ENCODE results near the gene AFAP1.

The AFAP1 gene

DNA sequence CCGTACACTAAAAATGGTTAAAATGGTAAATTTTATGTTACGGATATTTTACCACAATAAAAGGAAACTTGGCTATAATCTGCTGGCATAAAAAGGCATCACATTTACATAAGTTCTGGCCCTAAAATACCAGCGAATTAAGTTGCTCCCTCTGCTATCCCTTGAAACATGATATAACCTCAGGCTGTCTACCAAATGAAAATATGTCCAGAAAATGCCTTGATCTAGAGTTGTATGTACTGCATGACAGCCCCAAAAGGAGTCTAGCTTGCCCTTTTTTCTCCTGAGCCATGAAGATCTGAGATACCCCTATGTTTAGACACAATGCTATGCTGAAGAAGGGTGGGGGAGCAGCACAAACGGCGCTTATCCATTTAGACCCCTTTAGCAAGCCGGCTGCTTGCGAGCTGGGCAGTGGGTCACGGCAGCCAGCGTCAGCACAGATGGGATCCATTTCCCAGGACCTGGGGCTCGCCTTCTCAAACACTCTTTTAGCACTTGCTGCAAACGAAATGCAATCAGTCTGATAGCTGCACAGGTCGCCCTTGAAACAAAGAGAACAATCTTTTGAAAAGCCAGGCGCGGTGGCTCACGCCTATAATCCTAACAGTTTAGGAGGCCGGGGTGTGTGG is 77.0 kb downstream of the AFAP1 start:
- Histone ChIP-seq H3K4me1 (ENCODE audit: insufficient read depth, low read length, poor library complexity, severe bottlenecking) (no peaks in the 10 kb centered on the region), H3K27me3 (ENCODE audit: insufficient read depth, low read length, poor library complexity, severe bottlenecking) (no peaks in the 10 kb centered on the region), H3F3A (ENCODE audit: low read depth) (no peaks in the 10 kb centered on the region), H3K9ac (ENCODE audit: low read depth, low read length, poor library complexity, severe bottlenecking) (no peak overlapping the region), H3K9me2 (replicated peaks; ENCODE audit: low read depth, low read length) (no peaks in the 10 kb centered on the region), H4K20me1 (ENCODE audit: insufficient read depth, low read length, poor library complexity, severe bottlenecking) (no peaks in the 10 kb centered on the region), H3K9me3 (ENCODE audit: insufficient read depth, low read depth, low read length) (peaks cover 3% of the 10 kb centered on the region; the same call in 1 of the 2 replicates), H3K4me2 (ENCODE audit: low read depth, low read length, poor library complexity, severe bottlenecking) (no peak overlapping the region), H3K4me3 (ENCODE audit: low read length, poor library complexity, severe bottlenecking) (no peak overlapping the region), H3K36me3 (ENCODE audit: insufficient read depth, low read length) (no peaks in the 10 kb centered on the region), H3K79me2 (ENCODE audit: insufficient read depth, low read length) (no peaks in the 10 kb centered on the region), H2AFZ (ENCODE audit: low read length) (no peak overlapping the region)
- TF ChIP-seq EZH2phosphoT487 (IDR thresholded peaks at IDR 0.05; ENCODE audit: borderline replicate concordance) = no peak
- TF ChIP-seq, protein P1, sequence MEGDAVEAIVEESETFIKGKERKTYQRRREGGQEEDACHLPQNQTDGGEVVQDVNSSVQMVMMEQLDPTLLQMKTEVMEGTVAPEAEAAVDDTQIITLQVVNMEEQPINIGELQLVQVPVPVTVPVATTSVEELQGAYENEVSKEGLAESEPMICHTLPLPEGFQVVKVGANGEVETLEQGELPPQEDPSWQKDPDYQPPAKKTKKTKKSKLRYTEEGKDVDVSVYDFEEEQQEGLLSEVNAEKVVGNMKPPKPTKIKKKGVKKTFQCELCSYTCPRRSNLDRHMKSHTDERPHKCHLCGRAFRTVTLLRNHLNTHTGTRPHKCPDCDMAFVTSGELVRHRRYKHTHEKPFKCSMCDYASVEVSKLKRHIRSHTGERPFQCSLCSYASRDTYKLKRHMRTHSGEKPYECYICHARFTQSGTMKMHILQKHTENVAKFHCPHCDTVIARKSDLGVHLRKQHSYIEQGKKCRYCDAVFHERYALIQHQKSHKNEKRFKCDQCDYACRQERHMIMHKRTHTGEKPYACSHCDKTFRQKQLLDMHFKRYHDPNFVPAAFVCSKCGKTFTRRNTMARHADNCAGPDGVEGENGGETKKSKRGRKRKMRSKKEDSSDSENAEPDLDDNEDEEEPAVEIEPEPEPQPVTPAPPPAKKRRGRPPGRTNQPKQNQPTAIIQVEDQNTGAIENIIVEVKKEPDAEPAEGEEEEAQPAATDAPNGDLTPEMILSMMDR (conservative IDR thresholded peaks at IDR 0.05; ENCODE audit: low read length) = no peak

DNA sequence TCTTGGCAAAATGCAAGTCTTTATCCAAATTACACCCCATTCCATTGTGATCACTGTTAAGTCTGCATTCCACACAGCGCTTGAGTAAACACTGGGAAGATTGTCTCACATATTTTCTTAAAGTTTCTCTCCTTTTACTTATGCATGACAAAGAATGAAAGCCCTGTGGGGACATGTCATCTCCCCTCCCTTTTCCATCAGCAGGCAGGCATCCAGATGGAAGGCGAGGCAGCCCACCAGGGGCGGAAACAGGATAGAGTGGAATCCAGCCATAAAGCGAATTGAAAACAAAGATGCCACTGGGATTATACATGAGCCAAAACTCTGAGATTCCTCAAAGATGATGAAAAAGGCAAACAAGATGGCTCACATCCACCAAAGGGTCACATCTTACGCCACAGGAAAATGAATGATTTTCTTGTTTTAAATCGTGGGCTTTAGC is 78.2 kb downstream of the AFAP1 start:
- H4K20me1 ChIP-seq (ENCODE audit: insufficient read depth, low read length, poor library complexity, severe bottlenecking) = no peaks in the 10 kb centered on the region
- H3K4me1 ChIP-seq (ENCODE audit: insufficient read depth, low read length, poor library complexity, severe bottlenecking) = no peaks in the 10 kb centered on the region
- no peak overlapping the region for H3K9ac ChIP-seq (ENCODE audit: low read depth, low read length, poor library complexity, severe bottlenecking)
- TF ChIP-seq, protein P1 (conservative IDR thresholded peaks at IDR 0.05; ENCODE audit: low read length) = no peak
- no peak for TF ChIP-seq EZH2phosphoT487 (IDR thresholded peaks at IDR 0.05; ENCODE audit: borderline replicate concordance)
- no peak overlapping the region for H3K4me2 ChIP-seq (ENCODE audit: low read depth, low read length, poor library complexity, severe bottlenecking)
- H3K79me2 ChIP-seq (ENCODE audit: insufficient read depth, low read length) = no peaks in the 10 kb centered on the region
- peaks cover 3% of the 10 kb centered on the region; the same call in 1 of the 2 replicates for H3K9me3 ChIP-seq (ENCODE audit: insufficient read depth, low read depth, low read length)
- H3K36me3 ChIP-seq (ENCODE audit: insufficient read depth, low read length) = no peaks in the 10 kb centered on the region
- H3K27me3 ChIP-seq (ENCODE audit: insufficient read depth, low read length, poor library complexity, severe bottlenecking) = no peaks in the 10 kb centered on the region
- H3F3A ChIP-seq (ENCODE audit: low read depth) = no peaks in the 10 kb centered on the region
- no peak overlapping the region for H2AFZ ChIP-seq (ENCODE audit: low read length)
- H3K4me3 ChIP-seq (ENCODE audit: low read length, poor library complexity, severe bottlenecking) = no peak overlapping the region
- H3K9me2 ChIP-seq (replicated peaks; ENCODE audit: low read depth, low read length) = no peaks in the 10 kb centered on the region

DNA sequence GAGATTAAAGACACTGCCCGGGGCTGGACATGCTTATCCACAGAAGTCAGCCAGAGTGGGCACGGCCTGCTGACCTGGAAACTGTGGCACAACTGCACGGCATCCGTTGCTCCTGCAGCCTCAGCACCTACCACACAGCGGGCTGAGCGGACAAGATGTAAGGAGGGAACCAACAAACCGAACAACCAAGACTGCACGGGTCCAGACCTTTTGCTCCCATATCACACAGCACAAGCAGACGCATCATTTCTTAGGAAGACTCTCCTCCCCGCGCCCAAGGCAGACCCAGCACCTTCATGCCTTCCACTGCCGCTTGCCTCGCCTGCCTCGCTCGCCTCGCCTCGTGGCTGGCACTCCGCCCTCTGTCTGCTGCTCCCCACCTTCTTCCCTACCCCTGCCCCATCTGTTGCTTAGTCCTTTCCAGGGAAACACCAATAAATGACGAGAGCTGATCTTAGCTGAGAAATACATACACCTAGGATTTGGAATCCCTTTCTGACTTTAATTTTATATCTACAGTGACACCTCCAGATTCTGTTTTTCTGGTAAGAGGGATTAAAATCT is 79.0 kb downstream of the AFAP1 start:
- Histone ChIP-seq H3K4me3 (ENCODE audit: low read length, poor library complexity, severe bottlenecking) (no peak overlapping the region), H2AFZ (ENCODE audit: low read length) (no peak overlapping the region), H3K9ac (ENCODE audit: low read depth, low read length, poor library complexity, severe bottlenecking) (no peak overlapping the region), H3K27me3 (ENCODE audit: insufficient read depth, low read length, poor library complexity, severe bottlenecking) (no peaks in the 10 kb centered on the region), H3K4me1 (ENCODE audit: insufficient read depth, low read length, poor library complexity, severe bottlenecking) (no peaks in the 10 kb centered on the region), H3K9me2 (replicated peaks; ENCODE audit: low read depth, low read length) (no peaks in the 10 kb centered on the region), H4K20me1 (ENCODE audit: insufficient read depth, low read length, poor library complexity, severe bottlenecking) (no peaks in the 10 kb centered on the region), H3K79me2 (ENCODE audit: insufficient read depth, low read length) (no peaks in the 10 kb centered on the region), H3K4me2 (ENCODE audit: low read depth, low read length, poor library complexity, severe bottlenecking) (no peak overlapping the region), H3K36me3 (ENCODE audit: insufficient read depth, low read length) (no peaks in the 10 kb centered on the region), H3K9me3 (ENCODE audit: insufficient read depth, low read depth, low read length) (peaks cover 3% of the 10 kb centered on the region; the same call in 1 of the 2 replicates), H3F3A (ENCODE audit: low read depth) (no peaks in the 10 kb centered on the region)
- no peak for TF ChIP-seq EZH2phosphoT487 (IDR thresholded peaks at IDR 0.05; ENCODE audit: borderline replicate concordance)
- TF ChIP-seq, protein P1 (conservative IDR thresholded peaks at IDR 0.05; ENCODE audit: low read length) = no peak

Data from Loucy (cell line).